A549 (cell line): ENCODE results near the gene ADO.

ENCODE experiments used
- BHLHE40 ChIP-seq: IDR thresholded peaks from 2 replicates; pipeline ENCODE4 v1.6.1; 2012; ENCODE audit warnings: low read depth, low read length, inconsistent platforms
- FOSB ChIP-seq: fragments of 250-450 bp; sonication (Bioruptor Pico); IDR thresholded peaks from 2 replicates; pipeline ENCODE4 v1.5.0; 2020; ENCODE audit warnings: mild to moderate bottlenecking, moderate library complexity
- HDAC2 ChIP-seq: fragments of 200-600 bp; sonication (generic); IDR thresholded peaks from 2 replicates; pipeline ENCODE4 v1.6.1; 2016
- MAZ ChIP-seq: fragments of 150-350 bp; IDR thresholded peaks from 2 replicates; pipeline ENCODE4 v1.6.1; 2014; ENCODE audit warnings: antibody characterized with exemption, low read depth, low read length, borderline replicate concordance
- MYC ChIP-seq: IDR thresholded peaks from 2 replicates; pipeline ENCODE4 v1.6.1; 2012; ENCODE audit warnings: mild to moderate bottlenecking, inconsistent platforms, low read length, improper control_type of control experiment, borderline replicate concordance
- POLR2A ChIP-seq: IDR thresholded peaks from 2 replicates; pipeline ENCODE4 v1.6.1; 2012; ENCODE audit warnings: mild to moderate bottlenecking, low read length
- SREBF2 ChIP-seq: fragments of 450-650 bp; IDR thresholded peaks from 2 replicates; pipeline ENCODE4 v1.6.1; 2014; ENCODE audit warnings: mild to moderate bottlenecking, moderate library complexity
- TF ChIP-seq, protein P1 (sequence below): fragments of >200 bp; sonication (Bioruptor Twin); formaldehyde crosslinking; IDR thresholded peaks from 3 replicates; pipeline ENCODE4 v1.5.1; 2016
- TF ChIP-seq, protein P2 (sequence below): fragments of 150-350 bp; IDR thresholded peaks from 2 replicates; pipeline ENCODE4 v1.6.1; 2014; ENCODE audit warnings: low read depth, mild to moderate bottlenecking, low read length
- TF ChIP-seq, protein P3 (sequence below): IDR thresholded peaks from 2 replicates; pipeline ENCODE4 v1.6.1; 2012

DNA sequence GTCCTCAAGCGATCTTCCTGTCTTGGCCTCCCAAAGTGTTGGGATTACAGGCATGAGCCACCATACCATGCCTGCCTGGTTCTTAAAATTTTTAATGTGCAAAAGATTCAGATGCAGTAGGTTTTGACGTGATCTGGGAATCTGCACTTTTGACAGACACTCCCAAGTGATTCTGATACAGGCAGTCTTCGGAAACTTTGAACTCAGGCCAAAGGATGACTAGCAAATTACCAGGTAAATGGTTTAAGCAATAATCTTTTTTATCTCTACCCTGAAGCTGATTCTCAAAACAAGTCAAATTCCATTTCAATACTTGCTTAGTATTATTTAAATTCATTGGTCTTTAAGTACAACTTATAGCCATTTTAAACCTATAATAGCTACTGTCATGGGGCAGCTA, 2.6 kb upstream of the ADO start:
- TF ChIP-seq MAZ (no peak), FOSB (CRISPR knock-in tag) (no peak), MYC (no peak), POLR2A (no peak), SREBF2 (no peak), HDAC2 (no peak), BHLHE40 (no peak)
- TF ChIP-seq, protein P1, sequence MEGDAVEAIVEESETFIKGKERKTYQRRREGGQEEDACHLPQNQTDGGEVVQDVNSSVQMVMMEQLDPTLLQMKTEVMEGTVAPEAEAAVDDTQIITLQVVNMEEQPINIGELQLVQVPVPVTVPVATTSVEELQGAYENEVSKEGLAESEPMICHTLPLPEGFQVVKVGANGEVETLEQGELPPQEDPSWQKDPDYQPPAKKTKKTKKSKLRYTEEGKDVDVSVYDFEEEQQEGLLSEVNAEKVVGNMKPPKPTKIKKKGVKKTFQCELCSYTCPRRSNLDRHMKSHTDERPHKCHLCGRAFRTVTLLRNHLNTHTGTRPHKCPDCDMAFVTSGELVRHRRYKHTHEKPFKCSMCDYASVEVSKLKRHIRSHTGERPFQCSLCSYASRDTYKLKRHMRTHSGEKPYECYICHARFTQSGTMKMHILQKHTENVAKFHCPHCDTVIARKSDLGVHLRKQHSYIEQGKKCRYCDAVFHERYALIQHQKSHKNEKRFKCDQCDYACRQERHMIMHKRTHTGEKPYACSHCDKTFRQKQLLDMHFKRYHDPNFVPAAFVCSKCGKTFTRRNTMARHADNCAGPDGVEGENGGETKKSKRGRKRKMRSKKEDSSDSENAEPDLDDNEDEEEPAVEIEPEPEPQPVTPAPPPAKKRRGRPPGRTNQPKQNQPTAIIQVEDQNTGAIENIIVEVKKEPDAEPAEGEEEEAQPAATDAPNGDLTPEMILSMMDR, result no peak
- TF ChIP-seq, protein P2, sequence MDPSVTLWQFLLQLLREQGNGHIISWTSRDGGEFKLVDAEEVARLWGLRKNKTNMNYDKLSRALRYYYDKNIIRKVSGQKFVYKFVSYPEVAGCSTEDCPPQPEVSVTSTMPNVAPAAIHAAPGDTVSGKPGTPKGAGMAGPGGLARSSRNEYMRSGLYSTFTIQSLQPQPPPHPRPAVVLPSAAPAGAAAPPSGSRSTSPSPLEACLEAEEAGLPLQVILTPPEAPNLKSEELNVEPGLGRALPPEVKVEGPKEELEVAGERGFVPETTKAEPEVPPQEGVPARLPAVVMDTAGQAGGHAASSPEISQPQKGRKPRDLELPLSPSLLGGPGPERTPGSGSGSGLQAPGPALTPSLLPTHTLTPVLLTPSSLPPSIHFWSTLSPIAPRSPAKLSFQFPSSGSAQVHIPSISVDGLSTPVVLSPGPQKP, result no peak
- TF ChIP-seq, protein P3, sequence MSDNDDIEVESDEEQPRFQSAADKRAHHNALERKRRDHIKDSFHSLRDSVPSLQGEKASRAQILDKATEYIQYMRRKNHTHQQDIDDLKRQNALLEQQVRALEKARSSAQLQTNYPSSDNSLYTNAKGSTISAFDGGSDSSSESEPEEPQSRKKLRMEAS, result no peak
